GM12878 (cell line): Measurements from ENCODE around the gene RAP2B. TPM values are rescaled to one million over a fixed set of nuclear protein-coding genes. Genes with fewer than 3 reads are reported as not detected.

Experiments
- ATAC-seq: fragments of 200-7000 bp; cut with Tn5 transposase; 3 replicates; pipeline ENCODE4 v1.9.1; 2020; ENCODE audit warnings: mild to moderate bottlenecking, moderate library complexity
- BruUV-seq: library from RNA; stranded (reverse); fragments of 400-500 nt; replicated peaks from 2 replicates; lab custom pipeline; 2021; lab: Mats Ljungman, UMichigan
- CTCF ChIA-PET: fragments of 300-600 bp; sonication (Branson Sonifier 250); formaldehyde crosslinking; extraction: SDS; loops from one replicate; lab custom pipeline; 2021; ENCODE audit warnings: inconsistent platforms; lab: Yijun Ruan, JAX
- POLR2A ChIA-PET: fragments of 350-600 bp; formaldehyde crosslinking; extraction: SDS; loops from one replicate; lab custom pipeline; 2021; ENCODE audit warnings: inconsistent platforms; lab: Charles Lee
- RAD21 ChIA-PET: fragments of 300-600 bp; sonication (Branson Sonifier 250); formaldehyde crosslinking; loops from one replicate; lab custom pipeline; 2023; ENCODE audit warnings: antibody characterized with exemption; ENCODE audit not compliant: unreplicated experiment; lab: Charles Lee
- SMC1A ChIA-PET: fragments of 300-600 bp; sonication (Branson Sonifier 250); formaldehyde crosslinking; loops from one replicate; lab custom pipeline; 2023; ENCODE audit not compliant: unreplicated experiment, uncharacterized antibody; lab: Charles Lee
- DNase-seq: peaks from one replicate; pipeline ENCODE4 v3.0.0-alpha.2; 2011; ENCODE audit warnings: low read depth, low spot score
- FAIRE-seq: peaks from 3 replicates; lab custom pipeline; 2011; peaks lifted over from hg19 to GRCh38; lab: Jason Lieb, UNC
- H2AFZ ChIP-seq: 2 replicates; pipeline ENCODE4 v1.6.0; 2011; ENCODE audit warnings: low read depth, low read length, control low read depth; ENCODE audit not compliant: control insufficient read depth
- H3K27ac ChIP-seq: 2 replicates; pipeline ENCODE4 v1.5.1; 2011; ENCODE audit warnings: control low read depth; ENCODE audit not compliant: control insufficient read depth, insufficient read depth
- H3K27me3 ChIP-seq, 2 experiments: replicated peaks in 1 of 2; 2 replicates each; pipeline versions ENCODE4 v1.6.0 to v1.6.1; 2011; ENCODE audit warnings: low read length in 1 of 2; ENCODE audit not compliant: control insufficient read depth in 2 of 2, insufficient read depth in 2 of 2
- H3K36me3 ChIP-seq, 2 experiments: 2 replicates each; pipeline ENCODE4 v1.5.1; 2011; ENCODE audit warnings: low read length in 1 of 2; ENCODE audit not compliant: control insufficient read depth in 2 of 2, insufficient read depth in 2 of 2
- H3K4me1 ChIP-seq: 2 replicates; pipeline ENCODE4 v1.6.1; 2011; ENCODE audit warnings: mild to moderate bottlenecking, low read length, moderate library complexity, mixed read lengths; ENCODE audit not compliant: control insufficient read depth, insufficient read depth
- H3K4me2 ChIP-seq: 2 replicates; pipeline ENCODE4 v1.6.0; 2011; ENCODE audit warnings: control low read depth; ENCODE audit not compliant: control insufficient read depth, insufficient read depth
- H3K4me3 ChIP-seq: fragments of 200-600 bp; sonication (generic); 2 replicates; pipeline ENCODE4 v1.5.1; 2016
- H3K79me2 ChIP-seq: 2 replicates; pipeline ENCODE4 v1.6.0; 2011; ENCODE audit warnings: low read length; ENCODE audit not compliant: control insufficient read depth, insufficient read depth
- H3K9ac ChIP-seq: 2 replicates; pipeline ENCODE4 v1.8.0; 2011; ENCODE audit warnings: low read length, control low read depth, mixed read lengths; ENCODE audit not compliant: control insufficient read depth, insufficient read depth
- H3K9me3 ChIP-seq: replicated peaks from 3 replicates; pipeline ENCODE4 v1.5.1; 2011; ENCODE audit warnings: mild to moderate bottlenecking, low read length; ENCODE audit not compliant: control insufficient read depth, insufficient read depth
- H4K20me1 ChIP-seq: 2 replicates; pipeline ENCODE4 v1.6.0; 2011; ENCODE audit not compliant: control insufficient read depth, insufficient read depth
- BCL3 ChIP-seq: IDR thresholded peaks from 2 replicates; pipeline ENCODE4 v1.6.1; 2011; ENCODE audit warnings: borderline replicate concordance, low read depth, mild to moderate bottlenecking, moderate library complexity, low read length; ENCODE audit not compliant: insufficient read depth, poor library complexity, severe bottlenecking
- CUX1 ChIP-seq: IDR thresholded peaks from 2 replicates; pipeline ENCODE4 v1.6.1; 2012; ENCODE audit warnings: improper control_type of control experiment, low read depth, low read length; ENCODE audit not compliant: insufficient replicate concordance
- FOXM1 ChIP-seq: IDR thresholded peaks from 2 replicates; pipeline ENCODE4 v1.6.1; 2012; ENCODE audit warnings: low read depth, mild to moderate bottlenecking, inconsistent platforms, low read length, moderate library complexity
- HDGF ChIP-seq: fragments of 450-650 bp; IDR thresholded peaks from 2 replicates; pipeline ENCODE4 v1.6.1; 2016; ENCODE audit warnings: antibody characterized with exemption
- IRF5 ChIP-seq: fragments of 450-650 bp; IDR thresholded peaks from 2 replicates; pipeline ENCODE4 v1.6.1; 2017; ENCODE audit warnings: borderline replicate concordance
- NBN ChIP-seq: fragments of 450-650 bp; IDR thresholded peaks from 2 replicates; pipeline ENCODE4 v1.6.1; 2016
- PAX5 ChIP-seq: IDR thresholded peaks from 2 replicates; pipeline ENCODE4 v1.6.1; 2011; ENCODE audit warnings: low read depth, low read length, borderline replicate concordance
- TBL1XR1 ChIP-seq: IDR thresholded peaks from 2 replicates; pipeline ENCODE4 v1.6.1; 2012; ENCODE audit warnings: low read depth, low read length, improper control_type of control experiment
- ZZZ3 ChIP-seq: IDR thresholded peaks from 2 replicates; pipeline ENCODE4 v1.6.1; 2011; ENCODE audit warnings: low read depth; ENCODE audit not compliant: control insufficient read depth, insufficient read length
- WGBS: methylation state at CpG from one replicate; pipeline ENCODE4 v1.1.6; 2016; ENCODE audit warnings: low lambda C conversion rate; ENCODE audit not compliant: insufficient replicate concordance, insufficient coverage; ENCODE audit errors: missing lambda C conversion rate; 5-methylcytosine and 5-hydroxymethylcytosine counted together
- in situ Hi-C: fragments of 300-500 bp; cut with MboI; formaldehyde crosslinking; loops from 9 replicates; pipeline ENCODE4 v1.14.3; 2018; ENCODE audit warnings: mixed read lengths
- intact Hi-C: fragments of 100-400 bp; cut with micrococcal nuclease; formaldehyde crosslinking; loops from one replicate; pipeline ENCODE4 v1.14.2; 2022; ENCODE audit not compliant: unreplicated experiment
- polyA plus RNA-seq, 11 experiments: library from polyadenylated mRNA; depleted of rRNA in 4 of 11; unstranded in 6 of 11; stranded (reverse) in 5 of 11; fragments of >200 nt; fragmentation: Nextera tagmentation in 4 of 11; fragmentation: Illumina TruSeq in 1 of 11; extraction: Ambion mirVana in 4 of 11; extraction: Trizol in 1 of 11; gene quantifications; 1 replicate in 1 of 11; 2 replicates in 10 of 11; pipeline versions ENCODE4 v1.2.1 to v1.2.3, GENCODE V29; 2011 to 2016; ENCODE audit warnings: inconsistent platforms in 2 of 11, missing spikeins in 2 of 11, low read depth in 1 of 11
- total RNA-seq, 4 experiments: library from RNA; depleted of rRNA in 3 of 4; stranded (reverse); fragments of >200 nt in 3 of 4; fragmentation: Illumina TruSeq in 1 of 4; extraction: Trizol in 1 of 4; gene quantifications; 2 replicates each; pipeline versions ENCODE4 v1.2.1 to v1.2.3, GENCODE V29; 2013 to 2021
- TF ChIP-seq, protein P1 (sequence below): IDR thresholded peaks from 2 replicates; pipeline ENCODE4 v1.6.1; 2012; ENCODE audit warnings: low read length, inconsistent platforms

Gene RAP2B
- total and polyA plus RNA-seq, 10 of the 15 experiments (the other 5 are each of a cell fraction or from before 2014, with no cell fraction given): 5.9 to 21.3 (median 12.0) TPM

- TF ChIP-seq CUX1 (no peak), PAX5 (no peak)
- TF ChIP-seq, protein P1, sequence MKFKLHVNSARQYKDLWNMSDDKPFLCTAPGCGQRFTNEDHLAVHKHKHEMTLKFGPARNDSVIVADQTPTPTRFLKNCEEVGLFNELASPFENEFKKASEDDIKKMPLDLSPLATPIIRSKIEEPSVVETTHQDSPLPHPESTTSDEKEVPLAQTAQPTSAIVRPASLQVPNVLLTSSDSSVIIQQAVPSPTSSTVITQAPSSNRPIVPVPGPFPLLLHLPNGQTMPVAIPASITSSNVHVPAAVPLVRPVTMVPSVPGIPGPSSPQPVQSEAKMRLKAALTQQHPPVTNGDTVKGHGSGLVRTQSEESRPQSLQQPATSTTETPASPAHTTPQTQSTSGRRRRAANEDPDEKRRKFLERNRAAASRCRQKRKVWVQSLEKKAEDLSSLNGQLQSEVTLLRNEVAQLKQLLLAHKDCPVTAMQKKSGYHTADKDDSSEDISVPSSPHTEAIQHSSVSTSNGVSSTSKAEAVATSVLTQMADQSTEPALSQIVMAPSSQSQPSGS: no peak
Observed at GRCh38 chr3:153182501-153183293, 20.7 kb downstream of the RAP2B start (continued).

GRCh38 chr3:153190923-153191322, 28.9 kb downstream of the RAP2B start:
- Histone ChIP-seq H3K9ac (no peak overlapping the region), H3K9me3 (no peaks in the 10 kb centered on the region), H2AFZ (no peak overlapping the region), H4K20me1 (no peaks in the 10 kb centered on the region), H3K27ac (no peak overlapping the region), H3K27me3 (no peaks in the 10 kb centered on the region), H3K79me2 (no peaks in the 10 kb centered on the region), H3K36me3 (no peaks in the 10 kb centered on the region), H3K4me3 (no peak overlapping the region), H3K4me1 (no peaks in the 10 kb centered on the region), H3K4me2 (no peak overlapping the region)
- no peak for ATAC-seq
- ChIA-PET POLR2A (no interaction called here), CTCF (interaction anchor here (1.1 kb wide), 1 partner anchor 23 kb away, joined by 3 read pairs; no protein-coding TSS in a partner anchor), RAD21 (no interaction called here), SMC1A (no interaction called here)
- in situ Hi-C loops: no loop called here
- WGBS: 30% methylated on average over 2 of the region's 2 CpGs
- no TSS peak for BruUV-seq
- no peak for FAIRE-seq
- intact Hi-C loops: no loop called here
- no peak for DNase-seq
- TF ChIP-seq FOXM1 (no peak), TBL1XR1 (no peak), HDGF (no peak), BCL3 (no peak), ZZZ3 (no peak), IRF5 (no peak), NBN (no peak)
